Kidney (tissue), 14 donors: ENCODE data around the gene ADCY4. TPM values are rescaled to one million over a fixed set of nuclear protein-coding genes. Genes with fewer than 3 reads are reported as not detected.

Experiments
- DNase-seq, 5 donors: peaks; one replicate each; pipeline ENCODE4 v3.0.0-alpha.2; 2013 to 2020
- FAIRE-seq: peaks from 2 replicates; lab custom pipeline; 2012; peaks lifted over from hg19 to GRCh38; lab: Jason Lieb, UNC
- H3K27ac ChIP-seq, 2 donors: one replicate each; pipeline ENCODE4 v1.7.0; 2013; ENCODE audit warnings: low read depth in 2 of 2, low read length in 2 of 2, inconsistent platforms in 1 of 2
- H3K27me3 ChIP-seq: one replicate; pipeline ENCODE4 v1.7.1; 2013; ENCODE audit warnings: low read length, inconsistent platforms; ENCODE audit not compliant: control insufficient read depth, insufficient read depth
- H3K36me3 ChIP-seq, 3 donors: one replicate each; pipeline versions ENCODE4 v1.7.0 to v1.7.1; 2013; ENCODE audit warnings: low read length in 3 of 3, control low read depth in 1 of 3, inconsistent platforms in 1 of 3; ENCODE audit not compliant: insufficient read depth in 3 of 3, control insufficient read depth in 2 of 3
- H3K4me1 ChIP-seq, 3 donors: one replicate each; pipeline versions ENCODE4 v1.7.0 to v1.7.1; 2013; ENCODE audit warnings: low read length in 3 of 3, inconsistent platforms in 1 of 3, low read depth in 1 of 3; ENCODE audit not compliant: control insufficient read depth in 2 of 3, insufficient read depth in 2 of 3
- H3K4me3 ChIP-seq, 3 donors: one replicate each; pipeline versions ENCODE4 v1.7.0 to v1.8.1; 2013; ENCODE audit warnings: low read length in 3 of 3, control low read depth in 1 of 3, inconsistent platforms in 1 of 3
- H3K9ac ChIP-seq, 3 donors: one replicate each; pipeline versions ENCODE4 v1.7.0 to v1.7.1; 2013; ENCODE audit warnings: low read length in 3 of 3, control low read depth in 1 of 3, inconsistent platforms in 1 of 3
- H3K9me3 ChIP-seq, 3 donors: one replicate each; pipeline versions ENCODE4 v1.7.0 to v1.7.1; 2013; ENCODE audit warnings: low read length in 3 of 3, control low read depth in 1 of 3, inconsistent platforms in 1 of 3; ENCODE audit not compliant: control insufficient read depth in 2 of 3, insufficient read depth in 1 of 3
- CTCF ChIP-seq: IDR thresholded peaks from 3 replicates; pipeline ENCODE4 v1.5.1; 2012; ENCODE audit warnings: mild to moderate bottlenecking, moderate library complexity, borderline replicate concordance; ENCODE audit not compliant: insufficient read depth; ENCODE audit errors: extremely low read depth
- intact Hi-C: fragments of 100-400 bp; cut with DNase I; formaldehyde crosslinking; loops from one replicate; pipeline ENCODE4 v1.11.1; 2022
- polyA plus RNA-seq: library from polyadenylated mRNA; stranded (reverse); fragments of 350-450 nt; fragmentation: Illumina TruSeq; extraction: RNeasy Lipid Tissue Mini Kit (QIAGEN cat#74804); gene quantifications from one replicate; pipeline ENCODE4 v1.2.3, GENCODE V29; 2014; ENCODE audit warnings: low read depth, low replicate concordance; ENCODE audit not compliant: insufficient read depth
- total RNA-seq: library from RNA; stranded (reverse); fragmentation: NEBNext Ultra II Directional; extraction: Animal tissue kit (Norgen Biotek cat#: 25700); gene quantifications from one replicate; pipeline ENCODE4 v1.2.1, GENCODE V29; 2021
- donor health status: control.
- donor health status: control.
- donor health status: control.
- donor health status: control.
- donor health status: control.
- donor health status: DM: yes; HTN: yes; CAD: no.
- donor health status: Normal renal cell carcinoma (clear cell type).

The ADCY4 gene
- total and polyA plus RNA-seq, 2 donors from 2014 or later, result 19.2 to 57.5 TPM

GRCh38 chr14:24381363-24382063 is 46.6 kb upstream of the ADCY4 start:
- Histone ChIP-seq H3K27ac (no peak overlapping the region), H3K4me3 (no peak overlapping the region), H3K4me1 (no peaks in the 10 kb centered on the region), H3K9me3 (no peaks in the 10 kb centered on the region), H3K27me3 (no peaks in the 10 kb centered on the region), H3K9ac (no peak overlapping the region), H3K36me3 (peaks cover 0 to 2% (median 0%) of the 10 kb centered on the region in 3 donors)
- no peak for FAIRE-seq
- TF ChIP-seq CTCF, result no peak
- DNase-seq, result peak in 1 of 5 donors; percentile 63
- intact Hi-C loops, result no loop called here

GRCh38 chr14:24379907-24380730 is 45.2 kb upstream of the ADCY4 start:
- no peak for FAIRE-seq
- Histone ChIP-seq H3K27me3 (no peaks in the 10 kb centered on the region), H3K27ac (no peak overlapping the region), H3K9ac (no peak overlapping the region), H3K4me1 (no peaks in the 10 kb centered on the region), H3K36me3 (peaks cover 0 to 2% (median 0%) of the 10 kb centered on the region in 3 donors), H3K4me3 (no peak overlapping the region), H3K9me3 (no peaks in the 10 kb centered on the region)
- DNase-seq, result peak in 1 of 5 donors; percentile 17
- no peak for TF ChIP-seq CTCF
- intact Hi-C loops, result loop anchor here (10.0 kb wide), 1 partner anchor 45 kb away; the partner anchor contains the start of genes CBLN3 and KHNYN

- DNase-seq (no peak), FAIRE-seq (no peak)
- no peaks in the 10 kb centered on the region for H3K9me3 ChIP-seq
- H3K27ac ChIP-seq, result no peak overlapping the region
- intact Hi-C loops, result loop anchor here (10.0 kb wide), 1 partner anchor 46 kb away; the partner anchor contains the start of genes CBLN3 and KHNYN
- H3K36me3 ChIP-seq, result peaks cover 0 to 2% (median 0%) of the 10 kb centered on the region in 3 donors
- TF ChIP-seq CTCF, result no peak
- no peaks in the 10 kb centered on the region for H3K4me1 ChIP-seq
- H3K27me3 ChIP-seq, result no peaks in the 10 kb centered on the region
- no peak overlapping the region for H3K9ac ChIP-seq
- no peak overlapping the region for H3K4me3 ChIP-seq
Measured at GRCh38 chr14:24378981-24379906, 44.4 kb upstream of the ADCY4 start.
